ENCODE data around the gene FRMD1.

DNA sequence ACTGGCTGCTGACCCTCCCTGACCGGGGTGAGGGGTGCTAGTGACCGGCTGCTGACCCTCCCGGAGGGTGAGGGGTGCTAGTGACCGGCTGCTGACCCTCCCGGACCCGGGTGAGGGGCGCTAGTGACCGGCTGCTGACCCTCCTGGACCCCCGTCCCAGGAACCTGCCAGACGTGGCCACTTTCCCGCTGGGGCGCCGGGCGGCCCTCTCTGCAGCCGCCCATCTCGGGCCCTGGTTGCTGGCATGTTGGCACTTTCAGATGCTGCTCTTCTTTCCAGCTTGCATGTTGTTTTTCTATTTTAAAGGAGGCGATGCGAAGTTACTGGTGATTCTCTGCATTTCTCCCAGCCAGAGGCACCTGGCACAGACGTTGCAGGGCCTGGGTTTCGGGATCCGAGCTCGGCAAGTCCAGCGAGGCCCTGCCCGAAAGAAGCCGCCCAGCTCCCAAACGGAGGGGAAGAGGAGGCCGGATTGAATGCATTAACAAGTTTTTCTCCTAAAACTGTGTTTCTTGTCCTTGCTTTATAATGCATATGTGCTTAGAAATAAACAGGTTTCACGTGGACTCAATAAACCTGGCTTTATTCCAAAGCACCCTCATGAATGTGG, 34.4 kb downstream of the FRMD1 start:
- TF ChIP-seq, protein P1, sequence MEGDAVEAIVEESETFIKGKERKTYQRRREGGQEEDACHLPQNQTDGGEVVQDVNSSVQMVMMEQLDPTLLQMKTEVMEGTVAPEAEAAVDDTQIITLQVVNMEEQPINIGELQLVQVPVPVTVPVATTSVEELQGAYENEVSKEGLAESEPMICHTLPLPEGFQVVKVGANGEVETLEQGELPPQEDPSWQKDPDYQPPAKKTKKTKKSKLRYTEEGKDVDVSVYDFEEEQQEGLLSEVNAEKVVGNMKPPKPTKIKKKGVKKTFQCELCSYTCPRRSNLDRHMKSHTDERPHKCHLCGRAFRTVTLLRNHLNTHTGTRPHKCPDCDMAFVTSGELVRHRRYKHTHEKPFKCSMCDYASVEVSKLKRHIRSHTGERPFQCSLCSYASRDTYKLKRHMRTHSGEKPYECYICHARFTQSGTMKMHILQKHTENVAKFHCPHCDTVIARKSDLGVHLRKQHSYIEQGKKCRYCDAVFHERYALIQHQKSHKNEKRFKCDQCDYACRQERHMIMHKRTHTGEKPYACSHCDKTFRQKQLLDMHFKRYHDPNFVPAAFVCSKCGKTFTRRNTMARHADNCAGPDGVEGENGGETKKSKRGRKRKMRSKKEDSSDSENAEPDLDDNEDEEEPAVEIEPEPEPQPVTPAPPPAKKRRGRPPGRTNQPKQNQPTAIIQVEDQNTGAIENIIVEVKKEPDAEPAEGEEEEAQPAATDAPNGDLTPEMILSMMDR (conservative IDR thresholded peaks at IDR 0.05): no peak
- TF ChIP-seq EZH2 (IDR thresholded peaks at IDR 0.05; ENCODE audit: low read depth): no peak

Measured in PC-9 (cell line).